ENCODE results near the gene CAMTA1. TPM values are rescaled to one million over a fixed set of nuclear protein-coding genes. Genes with fewer than 3 reads are reported as not detected.
A peak's percentile ranks its signal among the peaks of the same experiment; 100 is the strongest.

Gene CAMTA1
- total RNA-seq, 1 donor from 2014 or later = 109 TPM

DNA sequence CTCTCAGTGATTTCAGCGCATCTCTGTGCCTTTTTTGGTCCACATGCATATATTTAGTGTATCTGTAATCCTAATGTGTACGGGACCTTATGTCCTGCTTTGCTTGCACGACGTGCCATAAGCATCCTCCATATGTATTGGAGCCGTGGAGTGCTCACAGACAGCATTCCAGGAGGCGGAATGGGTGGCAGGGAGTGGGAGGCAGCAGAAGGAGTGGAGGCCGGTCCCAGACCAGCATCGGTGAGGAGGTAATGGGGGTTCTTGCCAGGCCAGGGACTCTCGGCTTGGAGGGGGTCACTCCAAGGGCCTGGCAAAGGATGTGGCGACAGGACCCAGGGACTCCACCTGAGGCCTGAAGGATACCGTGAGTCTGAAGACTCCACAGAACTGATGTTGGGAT is 185.0 kb downstream of the CAMTA1 start:
- peaks cover 1% of the 10 kb centered on the region for H3K4me1 Mint-ChIP-seq
- H3K9me3 Mint-ChIP-seq = no peaks in the 10 kb centered on the region
- DNase-seq (ENCODE audit: low read depth, low spot score) = no peak
- H3K36me3 Mint-ChIP-seq (ENCODE audit: low read depth) = no peaks in the 10 kb centered on the region
- no peak overlapping the region for H3K4me3 Mint-ChIP-seq
- H3K27me3 Mint-ChIP-seq (ENCODE audit: low read depth) = peaks cover 21% of the 10 kb centered on the region
- TF ChIP-seq, protein P1, sequence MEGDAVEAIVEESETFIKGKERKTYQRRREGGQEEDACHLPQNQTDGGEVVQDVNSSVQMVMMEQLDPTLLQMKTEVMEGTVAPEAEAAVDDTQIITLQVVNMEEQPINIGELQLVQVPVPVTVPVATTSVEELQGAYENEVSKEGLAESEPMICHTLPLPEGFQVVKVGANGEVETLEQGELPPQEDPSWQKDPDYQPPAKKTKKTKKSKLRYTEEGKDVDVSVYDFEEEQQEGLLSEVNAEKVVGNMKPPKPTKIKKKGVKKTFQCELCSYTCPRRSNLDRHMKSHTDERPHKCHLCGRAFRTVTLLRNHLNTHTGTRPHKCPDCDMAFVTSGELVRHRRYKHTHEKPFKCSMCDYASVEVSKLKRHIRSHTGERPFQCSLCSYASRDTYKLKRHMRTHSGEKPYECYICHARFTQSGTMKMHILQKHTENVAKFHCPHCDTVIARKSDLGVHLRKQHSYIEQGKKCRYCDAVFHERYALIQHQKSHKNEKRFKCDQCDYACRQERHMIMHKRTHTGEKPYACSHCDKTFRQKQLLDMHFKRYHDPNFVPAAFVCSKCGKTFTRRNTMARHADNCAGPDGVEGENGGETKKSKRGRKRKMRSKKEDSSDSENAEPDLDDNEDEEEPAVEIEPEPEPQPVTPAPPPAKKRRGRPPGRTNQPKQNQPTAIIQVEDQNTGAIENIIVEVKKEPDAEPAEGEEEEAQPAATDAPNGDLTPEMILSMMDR (conservative IDR thresholded peaks at IDR 0.05) = no peak
- no peak overlapping the region for H3K27ac Mint-ChIP-seq (ENCODE audit: unreplicated experiment)

DNA sequence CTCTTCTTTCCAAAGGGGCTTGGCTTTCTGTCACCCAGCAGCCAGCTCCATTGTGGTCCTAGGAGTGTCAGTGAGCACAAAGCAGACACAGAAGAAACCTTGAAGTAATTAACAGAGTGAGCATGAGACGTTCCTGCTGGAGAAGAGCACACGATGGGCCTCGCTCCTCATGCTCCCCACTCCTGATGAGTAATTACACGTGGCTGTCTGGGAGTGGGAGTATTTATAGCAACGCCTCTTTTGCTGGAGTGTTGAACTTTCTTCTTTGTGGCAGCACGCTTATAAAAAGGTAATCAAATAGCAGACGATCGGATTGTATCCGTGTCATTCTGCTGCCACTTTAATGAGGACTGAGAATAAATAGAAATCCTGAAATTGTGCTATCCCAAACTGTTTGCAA is 185.8 kb downstream of the CAMTA1 start:
- Mint-ChIP-seq H3K27ac (ENCODE audit: unreplicated experiment) (peak overlapping the region; percentile 6), H3K4me3 (no peak overlapping the region), H3K36me3 (ENCODE audit: low read depth) (no peaks in the 10 kb centered on the region), H3K27me3 (ENCODE audit: low read depth) (peaks cover 14% of the 10 kb centered on the region), H3K9me3 (peaks cover 3% of the 10 kb centered on the region), H3K4me1 (peaks cover 10% of the 10 kb centered on the region)
- DNase-seq (ENCODE audit: low read depth, low spot score) = no peak
- TF ChIP-seq, protein P1 (conservative IDR thresholded peaks at IDR 0.05) = no peak

DNA sequence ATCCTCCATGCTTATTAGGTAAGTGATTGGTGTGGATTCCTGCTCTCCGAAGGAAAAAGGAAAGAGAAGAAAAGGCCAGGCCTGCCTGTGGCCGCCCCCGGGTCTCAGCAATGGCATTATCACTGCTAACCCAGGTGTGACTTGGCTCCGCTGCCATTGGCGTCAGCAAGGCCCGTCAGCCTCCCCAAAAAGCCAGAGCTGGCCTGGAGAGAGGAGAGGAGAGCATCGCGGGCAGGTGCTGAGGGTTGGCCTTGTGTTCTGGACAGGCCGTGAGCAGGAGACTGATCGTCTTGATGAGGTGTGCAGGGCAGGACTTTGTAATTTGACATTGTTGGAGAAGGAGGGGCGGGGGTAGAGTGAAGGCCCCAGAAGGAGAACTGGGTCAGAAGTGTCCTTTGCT is 186.4 kb downstream of the CAMTA1 start:
- peak overlapping the region; percentile 43 for H3K27ac Mint-ChIP-seq (ENCODE audit: unreplicated experiment)

DNA sequence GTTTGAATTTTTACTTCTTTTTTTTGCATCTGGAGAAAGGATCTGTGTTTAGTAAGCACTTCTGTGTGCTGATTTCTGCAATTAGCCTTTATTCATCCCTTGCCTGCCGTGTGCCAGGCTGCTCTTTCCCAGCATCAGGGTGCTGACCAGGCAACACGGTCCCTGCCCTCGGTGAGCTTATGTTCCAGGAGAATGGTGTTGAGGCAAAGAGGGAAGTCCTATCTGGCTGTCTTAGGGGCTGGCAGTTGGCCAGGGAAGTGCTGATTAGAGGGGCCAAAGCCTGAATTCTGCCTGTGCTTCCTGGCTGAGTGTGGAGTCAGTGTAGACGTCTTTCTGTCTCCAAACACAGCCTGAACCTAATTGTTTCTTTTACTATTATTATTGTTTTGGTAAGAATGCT is 187.1 kb downstream of the CAMTA1 start:
- TF ChIP-seq, protein P1 (conservative IDR thresholded peaks at IDR 0.05) = no peak
- H3K4me1 Mint-ChIP-seq = peaks cover 14% of the 10 kb centered on the region
- peaks cover 8% of the 10 kb centered on the region for H3K9me3 Mint-ChIP-seq
- peaks cover 3% of the 10 kb centered on the region for H3K36me3 Mint-ChIP-seq (ENCODE audit: low read depth)
- DNase-seq (ENCODE audit: low read depth, low spot score) = no peak
- peaks cover 10% of the 10 kb centered on the region for H3K27me3 Mint-ChIP-seq (ENCODE audit: low read depth)
- no peak overlapping the region for H3K27ac Mint-ChIP-seq (ENCODE audit: unreplicated experiment)
- H3K4me3 Mint-ChIP-seq = no peak overlapping the region

More for the DNA sequence above, 186.4 kb downstream of the CAMTA1 start:
- H3K4me1 Mint-ChIP-seq = peaks cover 14% of the 10 kb centered on the region
- DNase-seq (ENCODE audit: low read depth, low spot score) = no peak
- H3K27me3 Mint-ChIP-seq (ENCODE audit: low read depth) = peaks cover 12% of the 10 kb centered on the region
- H3K4me3 Mint-ChIP-seq = no peak overlapping the region
- peaks cover 8% of the 10 kb centered on the region for H3K9me3 Mint-ChIP-seq
- TF ChIP-seq, protein P1 (conservative IDR thresholded peaks at IDR 0.05) = no peak
- peaks cover 3% of the 10 kb centered on the region for H3K36me3 Mint-ChIP-seq (ENCODE audit: low read depth)

DNA sequence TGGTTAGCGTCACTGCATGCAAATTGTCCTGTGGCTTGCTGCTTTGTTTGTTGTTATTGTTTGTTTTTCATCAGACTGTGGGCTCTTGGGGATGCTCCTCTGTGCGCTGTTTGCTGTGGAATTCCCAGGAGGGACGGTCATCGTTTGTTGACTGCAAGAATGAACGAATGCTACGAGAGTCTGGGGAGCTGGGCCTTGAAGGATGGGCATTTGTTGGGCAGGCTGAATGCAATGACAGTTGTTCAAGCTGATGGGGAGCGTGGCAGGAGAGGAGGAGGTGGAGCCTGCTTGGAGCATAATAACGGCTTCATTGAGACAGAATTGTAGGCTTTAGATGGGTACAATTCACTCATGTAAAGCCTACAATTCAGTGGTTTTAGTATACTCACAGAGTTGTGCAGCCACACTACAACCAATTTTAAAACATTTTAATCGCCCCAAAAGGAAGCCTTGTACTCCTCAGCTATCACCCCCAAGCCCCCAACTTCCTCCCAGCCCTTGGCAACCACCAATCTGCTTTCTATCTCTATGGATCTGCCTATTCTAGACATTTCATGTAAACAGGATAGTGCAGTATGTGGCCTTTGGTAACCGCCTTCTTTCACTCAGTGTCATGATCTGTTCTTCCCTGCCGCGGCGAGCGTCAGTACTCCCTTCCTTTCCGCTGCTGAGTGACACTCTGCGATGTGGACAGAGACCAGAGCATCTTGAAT is 190.2 kb downstream of the CAMTA1 start:
- DNase-seq (ENCODE audit: low read depth, low spot score) = no peak
- no peak overlapping the region for H3K4me3 Mint-ChIP-seq
- peak overlapping the region; percentile 53 for H3K27ac Mint-ChIP-seq (ENCODE audit: unreplicated experiment)
- no peaks in the 10 kb centered on the region for H3K27me3 Mint-ChIP-seq (ENCODE audit: low read depth)
- peaks cover 8% of the 10 kb centered on the region for H3K9me3 Mint-ChIP-seq
- H3K4me1 Mint-ChIP-seq = peaks cover 14% of the 10 kb centered on the region
- TF ChIP-seq, protein P1 (conservative IDR thresholded peaks at IDR 0.05) = no peak
- peaks cover 3% of the 10 kb centered on the region for H3K36me3 Mint-ChIP-seq (ENCODE audit: low read depth)

Measured in neural crest cell (in vitro differentiated cells).